OCI-LY7 (cell line): ENCODE measurements around the gene SSBP2. TPM values are rescaled to one million over a fixed set of nuclear protein-coding genes. Genes with fewer than 3 reads are reported as not detected.

ENCODE experiments used
- BruUV-seq: library from RNA; stranded (reverse); fragments of 400-500 nt; replicated peaks from 2 replicates; lab custom pipeline; 2021; lab: Mats Ljungman, UMichigan
- CTCF ChIA-PET: fragments of 300-600 bp; sonication (Branson Sonifier 250); formaldehyde crosslinking; loops from one replicate; lab custom pipeline; 2022; ENCODE audit warnings: antibody characterized with exemption; ENCODE audit not compliant: unreplicated experiment; lab: Charles Lee
- POLR2A ChIA-PET: fragments of 300-600 bp; sonication (Branson Sonifier 250); formaldehyde crosslinking; loops from one replicate; lab custom pipeline; 2022; ENCODE audit warnings: antibody characterized with exemption; lab: Charles Lee
- DNase-seq: peaks from one replicate; pipeline ENCODE4 v3.0.0-alpha.2; 2015; ENCODE audit warnings: low spot score
- H2AFZ ChIP-seq: fragments of 200-600 bp; sonication (generic), shearing (Covaris generic); 2 replicates; pipeline ENCODE4 v1.6.1; 2014; ENCODE audit warnings: mild to moderate bottlenecking, antibody characterized with exemption, low read length, moderate library complexity
- H3K27ac ChIP-seq: fragments of 200-600 bp; sonication (generic); 2 replicates; pipeline ENCODE4 v1.5.1; 2014; ENCODE audit warnings: mixed run types, low read depth, mild to moderate bottlenecking, moderate library complexity, low read length, inconsistent platforms; ENCODE audit not compliant: poor library complexity, severe bottlenecking
- H3K36me3 ChIP-seq: fragments of 200-600 bp; sonication (generic); 2 replicates; pipeline ENCODE4 v1.6.1; 2014; ENCODE audit warnings: mild to moderate bottlenecking, antibody characterized with exemption, low read length, moderate library complexity, mixed read lengths; ENCODE audit not compliant: insufficient read depth
- H3K4me1 ChIP-seq: fragments of 200-600 bp; sonication (generic); 2 replicates; pipeline ENCODE4 v1.5.1; 2014; ENCODE audit warnings: mild to moderate bottlenecking, low read length; ENCODE audit not compliant: insufficient read depth, poor library complexity, severe bottlenecking
- H3K4me2 ChIP-seq: fragments of 200-600 bp; sonication (generic); 2 replicates; pipeline ENCODE4 v1.6.1; 2014; ENCODE audit warnings: mild to moderate bottlenecking, low read length
- H3K4me3 ChIP-seq: fragments of 200-600 bp; sonication (generic); 2 replicates; pipeline ENCODE4 v1.5.1; 2014; ENCODE audit warnings: mild to moderate bottlenecking, low read depth, low read length; ENCODE audit not compliant: poor library complexity, severe bottlenecking
- H3K79me2 ChIP-seq: fragments of 200-600 bp; sonication (generic); 2 replicates; pipeline ENCODE4 v1.6.1; 2016; ENCODE audit warnings: low read depth, mild to moderate bottlenecking, low read length, moderate library complexity, mixed read lengths; ENCODE audit not compliant: insufficient read depth
- H3K9me2 ChIP-seq: fragments of 200-600 bp; sonication (generic); 2 replicates; pipeline ENCODE4 v1.6.1; 2016; ENCODE audit warnings: mild to moderate bottlenecking, low read length, mixed read lengths; ENCODE audit not compliant: insufficient read depth
- H3K9me3 ChIP-seq: fragments of 200-600 bp; sonication (generic); 2 replicates; pipeline ENCODE4 v1.6.1; 2014; ENCODE audit warnings: mild to moderate bottlenecking, mixed run types, low read length, mixed read lengths
- H4K20me1 ChIP-seq: fragments of 200-600 bp; sonication (generic); 2 replicates; pipeline ENCODE4 v1.6.1; 2014; ENCODE audit warnings: mild to moderate bottlenecking, antibody characterized with exemption, low read length, moderate library complexity, mixed read lengths; ENCODE audit not compliant: insufficient read depth
- EZH2phosphoT487 ChIP-seq: fragments of 200-600 bp; sonication (generic); IDR thresholded peaks from 2 replicates; pipeline ENCODE4 v1.6.1; 2018; ENCODE audit warnings: low read depth, borderline replicate concordance, mild to moderate bottlenecking, mixed run types, antibody characterized with exemption, low read length, moderate library complexity, mixed read lengths
- intact Hi-C: fragments of 100-400 bp; cut with micrococcal nuclease; formaldehyde crosslinking; loops from one replicate; pipeline ENCODE4 v1.10.0; 2022; ENCODE audit not compliant: unreplicated experiment
- total RNA-seq, 2 experiments: library from RNA; depleted of rRNA in 1 of 2; stranded (reverse); fragments of >200 nt in 1 of 2; shearing (Covaris generic) in 1 of 2; gene quantifications; 2 replicates each; pipeline ENCODE4 v1.2.3, GENCODE V29; 2014 to 2022
- TF ChIP-seq, protein P1 (sequence below): fragments of 200-600 bp; sonication (generic); conservative IDR thresholded peaks from 2 replicates; pipeline ENCODE4 v1.5.1; 2014; ENCODE audit warnings: mild to moderate bottlenecking, antibody characterized with exemption, low read length, moderate library complexity, mixed read lengths

SSBP2 gene
- total RNA-seq, 2 experiments from 2014 or later = 140 to 172 TPM

GRCh38 chr5:81631621-81632020 lies 119.3 kb downstream of the SSBP2 start:
- peaks cover 60% of the 10 kb centered on the region for H3K4me1 ChIP-seq
- TF ChIP-seq, protein P1, sequence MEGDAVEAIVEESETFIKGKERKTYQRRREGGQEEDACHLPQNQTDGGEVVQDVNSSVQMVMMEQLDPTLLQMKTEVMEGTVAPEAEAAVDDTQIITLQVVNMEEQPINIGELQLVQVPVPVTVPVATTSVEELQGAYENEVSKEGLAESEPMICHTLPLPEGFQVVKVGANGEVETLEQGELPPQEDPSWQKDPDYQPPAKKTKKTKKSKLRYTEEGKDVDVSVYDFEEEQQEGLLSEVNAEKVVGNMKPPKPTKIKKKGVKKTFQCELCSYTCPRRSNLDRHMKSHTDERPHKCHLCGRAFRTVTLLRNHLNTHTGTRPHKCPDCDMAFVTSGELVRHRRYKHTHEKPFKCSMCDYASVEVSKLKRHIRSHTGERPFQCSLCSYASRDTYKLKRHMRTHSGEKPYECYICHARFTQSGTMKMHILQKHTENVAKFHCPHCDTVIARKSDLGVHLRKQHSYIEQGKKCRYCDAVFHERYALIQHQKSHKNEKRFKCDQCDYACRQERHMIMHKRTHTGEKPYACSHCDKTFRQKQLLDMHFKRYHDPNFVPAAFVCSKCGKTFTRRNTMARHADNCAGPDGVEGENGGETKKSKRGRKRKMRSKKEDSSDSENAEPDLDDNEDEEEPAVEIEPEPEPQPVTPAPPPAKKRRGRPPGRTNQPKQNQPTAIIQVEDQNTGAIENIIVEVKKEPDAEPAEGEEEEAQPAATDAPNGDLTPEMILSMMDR = no peak
- TF ChIP-seq EZH2phosphoT487 = no peak
- CTCF ChIA-PET = interaction anchor here (0.6 kb wide), 1 partner anchor 29 kb away, joined by 3 read pairs; no protein-coding TSS in a partner anchor

GRCh38 chr5:81631124-81631523 lies 119.8 kb downstream of the SSBP2 start:
- ChIA-PET POLR2A (interaction anchor here (0.7 to 1.7 kb wide), 7 partner anchors 16 to 220 kb away, joined by 3 to 5 read pairs (median 3); no protein-coding TSS in a partner anchor), CTCF (interaction anchor here (0.6 kb wide), 1 partner anchor 29 kb away, joined by 3 read pairs; no protein-coding TSS in a partner anchor)
- H3K9me3 ChIP-seq = peaks cover 8% of the 10 kb centered on the region; the same call in 1 of the 2 replicates
- peaks cover 43% of the 10 kb centered on the region; the same call in 1 of the 2 replicates for H3K79me2 ChIP-seq
- H4K20me1 ChIP-seq = no peaks in the 10 kb centered on the region
- peak; percentile 84 for DNase-seq
- intact Hi-C loops = loop anchor here (10.0 kb wide), 1 partner anchor 224 kb away; no protein-coding TSS in a partner anchor
- no peak overlapping the region for H2AFZ ChIP-seq
- no peaks in the 10 kb centered on the region for H3K9me2 ChIP-seq
- peak overlapping the region; percentile 24 for H3K4me3 ChIP-seq
- peak overlapping the region; percentile 62 for H3K4me2 ChIP-seq
- BruUV-seq = no TSS peak
- peaks cover 75% of the 10 kb centered on the region for H3K36me3 ChIP-seq
- TF ChIP-seq EZH2phosphoT487 = no peak
- TF ChIP-seq, protein P1 = no peak
- H3K27ac ChIP-seq = peak overlapping the region; percentile 77
- peaks cover 60% of the 10 kb centered on the region for H3K4me1 ChIP-seq

More at GRCh38 chr5:81631621-81632020, 119.3 kb downstream of the SSBP2 start:
- H3K4me3 ChIP-seq = peak overlapping the region; percentile 24
- POLR2A ChIA-PET = interaction anchor here (0.9 to 1.7 kb wide), 4 partner anchors 42 to 219 kb away, joined by 3 to 5 read pairs (median 3); no protein-coding TSS in a partner anchor
- no TSS peak for BruUV-seq
- H3K9me2 ChIP-seq = no peaks in the 10 kb centered on the region
- H3K79me2 ChIP-seq = peaks cover 48% of the 10 kb centered on the region; the same call in 1 of the 2 replicates
- H3K9me3 ChIP-seq = peaks cover 8% of the 10 kb centered on the region; the same call in 1 of the 2 replicates
- peaks cover 75% of the 10 kb centered on the region for H3K36me3 ChIP-seq
- peak overlapping the region; percentile 62 for H3K4me2 ChIP-seq
- H2AFZ ChIP-seq = no peak overlapping the region
- intact Hi-C loops = loop anchor here (2.0 to 10.0 kb wide), 3 partner anchors 113 to 223 kb away; no protein-coding TSS in a partner anchor
- peak overlapping the region; percentile 77 for H3K27ac ChIP-seq
- no peak for DNase-seq
- no peaks in the 10 kb centered on the region for H4K20me1 ChIP-seq

GRCh38 chr5:81630684-81631083 lies 120.2 kb downstream of the SSBP2 start:
- no peaks in the 10 kb centered on the region for H3K9me2 ChIP-seq
- DNase-seq = no peak
- no peak overlapping the region for H3K4me3 ChIP-seq
- BruUV-seq = no TSS peak
- H3K36me3 ChIP-seq = peaks cover 75% of the 10 kb centered on the region
- ChIA-PET POLR2A (interaction anchor here (0.7 to 1.7 kb wide), 7 partner anchors 15 to 220 kb away, joined by 3 to 5 read pairs (median 3); no protein-coding TSS in a partner anchor), CTCF (no interaction called here)
- peaks cover 8% of the 10 kb centered on the region; the same call in 1 of the 2 replicates for H3K9me3 ChIP-seq
- peaks cover 60% of the 10 kb centered on the region for H3K4me1 ChIP-seq
- H4K20me1 ChIP-seq = no peaks in the 10 kb centered on the region
- H3K4me2 ChIP-seq = peak overlapping the region; percentile 62
- H3K27ac ChIP-seq = peak overlapping the region; percentile 77
- H2AFZ ChIP-seq = no peak overlapping the region
- H3K79me2 ChIP-seq = peaks cover 41% of the 10 kb centered on the region; the same call in 1 of the 2 replicates
- intact Hi-C loops = loop anchor here (10.0 kb wide), 1 partner anchor 224 kb away; no protein-coding TSS in a partner anchor
- TF ChIP-seq EZH2phosphoT487 = no peak
- TF ChIP-seq, protein P1 = no peak
